ENCODE measurements around the gene CES3. TPM values are rescaled to one million over a fixed set of nuclear protein-coding genes. Genes with fewer than 3 reads are reported as not detected.

CES3 gene
- total RNA-seq, 2 experiments from 2014 or later: 1.4 to 2.7 TPM

GRCh38 chr16:66996983-66997358, 35.9 kb downstream of the CES3 start:
- Histone ChIP-seq H3K27ac (ENCODE audit: low read depth, low read length, poor library complexity, severe bottlenecking) (no peak overlapping the region), H3K4me3 (ENCODE audit: low read depth, low read length, poor library complexity, severe bottlenecking) (no peak overlapping the region), H3K36me3 (ENCODE audit: insufficient read depth, low read length) (no peaks in the 10 kb centered on the region), H2AFZ (ENCODE audit: low read length) (no peak overlapping the region), H3K79me2 (ENCODE audit: insufficient read depth, low read depth, low read length) (no peaks in the 10 kb centered on the region), H4K20me1 (ENCODE audit: insufficient read depth, low read length) (no peaks in the 10 kb centered on the region), H3K4me2 (ENCODE audit: low read length) (no peak overlapping the region), H3K4me1 (ENCODE audit: insufficient read depth, low read length, poor library complexity, severe bottlenecking) (peaks cover 5% of the 10 kb centered on the region), H3K9me3 (ENCODE audit: low read length) (no peaks in the 10 kb centered on the region), H3K9me2 (ENCODE audit: insufficient read depth, low read length) (no peaks in the 10 kb centered on the region)
- no TSS peak for BruUV-seq (replicated peaks)
- ChIA-PET CTCF (ENCODE audit: unreplicated experiment) (interaction anchor here (0.6 kb wide), 1 partner anchor 52 kb away, joined by 4 read pairs; no protein-coding TSS in a partner anchor), POLR2A (no interaction called here)
- intact Hi-C loops (cut with micrococcal nuclease; ENCODE audit: unreplicated experiment): no loop called here
- DNase-seq (ENCODE audit: low spot score): no peak
- TF ChIP-seq CTCF (conservative IDR thresholded peaks at IDR 0.05; ENCODE audit: low read length): no peak
- TF ChIP-seq EZH2phosphoT487 (IDR thresholded peaks at IDR 0.05; ENCODE audit: borderline replicate concordance, low read depth, low read length): no peak

- peak overlapping the region; percentile 56 for H3K4me2 ChIP-seq (ENCODE audit: low read length)
- no peak overlapping the region for H3K27ac ChIP-seq (ENCODE audit: low read depth, low read length, poor library complexity, severe bottlenecking)
- DNase-seq (ENCODE audit: low spot score): peak; percentile 48
- no peaks in the 10 kb centered on the region for H4K20me1 ChIP-seq (ENCODE audit: insufficient read depth, low read length)
- no TSS peak for BruUV-seq (replicated peaks)
- intact Hi-C loops (cut with micrococcal nuclease; ENCODE audit: unreplicated experiment): no loop called here
- no peaks in the 10 kb centered on the region for H3K36me3 ChIP-seq (ENCODE audit: insufficient read depth, low read length)
- ChIA-PET POLR2A (interaction anchor here (0.6 kb wide), 1 partner anchor 38 kb away, joined by 3 read pairs; no protein-coding TSS in a partner anchor), CTCF (ENCODE audit: unreplicated experiment) (no interaction called here)
- no peaks in the 10 kb centered on the region for H3K9me2 ChIP-seq (ENCODE audit: insufficient read depth, low read length)
- peaks cover 5% of the 10 kb centered on the region for H3K4me1 ChIP-seq (ENCODE audit: insufficient read depth, low read length, poor library complexity, severe bottlenecking)
- no peaks in the 10 kb centered on the region for H3K79me2 ChIP-seq (ENCODE audit: insufficient read depth, low read depth, low read length)
- no peak for TF ChIP-seq EZH2phosphoT487 (IDR thresholded peaks at IDR 0.05; ENCODE audit: borderline replicate concordance, low read depth, low read length)
- TF ChIP-seq CTCF (conservative IDR thresholded peaks at IDR 0.05; ENCODE audit: low read length): no peak
- H3K4me3 ChIP-seq (ENCODE audit: low read depth, low read length, poor library complexity, severe bottlenecking): peak overlapping the region; percentile 59
- no peaks in the 10 kb centered on the region for H3K9me3 ChIP-seq (ENCODE audit: low read length)
- peak overlapping the region; percentile 57; the same call in 1 of the 2 replicates for H2AFZ ChIP-seq (ENCODE audit: low read length)
These were observed 39.6 kb downstream of the CES3 start for GRCh38 chr16:67000384-67001351.

- ChIA-PET POLR2A (no interaction called here), CTCF (ENCODE audit: unreplicated experiment) (no interaction called here)
- no peak overlapping the region for H3K4me3 ChIP-seq (ENCODE audit: low read depth, low read length, poor library complexity, severe bottlenecking)
- no peak overlapping the region for H3K4me2 ChIP-seq (ENCODE audit: low read length)
- intact Hi-C loops (cut with micrococcal nuclease; ENCODE audit: unreplicated experiment): no loop called here
- TF ChIP-seq CTCF (conservative IDR thresholded peaks at IDR 0.05; ENCODE audit: low read length) (no peak), EZH2phosphoT487 (IDR thresholded peaks at IDR 0.05; ENCODE audit: borderline replicate concordance, low read depth, low read length) (no peak)
- H3K27ac ChIP-seq (ENCODE audit: low read depth, low read length, poor library complexity, severe bottlenecking): no peak overlapping the region
- no peaks in the 10 kb centered on the region for H3K9me3 ChIP-seq (ENCODE audit: low read length)
- no peak overlapping the region for H2AFZ ChIP-seq (ENCODE audit: low read length)
- no TSS peak for BruUV-seq (replicated peaks)
- H3K79me2 ChIP-seq (ENCODE audit: insufficient read depth, low read depth, low read length): no peaks in the 10 kb centered on the region
- no peaks in the 10 kb centered on the region for H3K9me2 ChIP-seq (ENCODE audit: insufficient read depth, low read length)
- no peaks in the 10 kb centered on the region for H4K20me1 ChIP-seq (ENCODE audit: insufficient read depth, low read length)
- H3K4me1 ChIP-seq (ENCODE audit: insufficient read depth, low read length, poor library complexity, severe bottlenecking): peaks cover 5% of the 10 kb centered on the region
- H3K36me3 ChIP-seq (ENCODE audit: insufficient read depth, low read length): no peaks in the 10 kb centered on the region
- no peak for DNase-seq (ENCODE audit: low spot score)
These were observed 40.7 kb downstream of the CES3 start for GRCh38 chr16:67001726-67002125.

All from OCI-LY7 (cell line).